HG02885 (cell line): ENCODE results near the gene VPS37C.
"Not testable (repeated sequence)": the region's sequence is repeated elsewhere in the genome, so short reads cannot be mapped to it uniquely, and the experiment has no call there.

ENCODE experiments used
- ATAC-seq: cut with Tn5 transposase; IDR thresholded peaks from one replicate; pipeline ENCODE4 v1.9.1; 2021; ENCODE audit warnings: mild to moderate bottlenecking; ENCODE audit not compliant: unreplicated experiment, poor library complexity

Gene VPS37C

GRCh38 chr11:61161190-61162091, at the start of gene VPS37C:
VPS37C (minus strand) TSS chr11:61161426; CDS start chr11:61138829, 22,597 bp downstream.
- peak; percentile 74 for ATAC-seq

GRCh38 chr11:61210629-61211028, 49.4 kb upstream of the VPS37C start:
- not testable (repeated sequence) for ATAC-seq

GRCh38 chr11:61207636-61208310, 46.5 kb upstream of the VPS37C start:
- ATAC-seq: not testable (repeated sequence)

- ATAC-seq: not testable (repeated sequence)
Measured at GRCh38 chr11:61204502-61205059, 43.4 kb upstream of the VPS37C start.

- not testable (repeated sequence) for ATAC-seq
Measured at GRCh38 chr11:61203873-61204272, 42.6 kb upstream of the VPS37C start.

- ATAC-seq: not testable (repeated sequence)
Measured at GRCh38 chr11:61202950-61203746, 41.9 kb upstream of the VPS37C start, which contains the start of gene PGA3. PGA3 (plus strand) TSS chr11:61203515; CDS start chr11:61203565, 50 bp downstream.

GRCh38 chr11:61201476-61201875, 40.2 kb upstream of the VPS37C start:
- no peak for ATAC-seq

GRCh38 chr11:61198948-61199523, 37.8 kb upstream of the VPS37C start:
- no peak for ATAC-seq

- no peak for ATAC-seq
Measured at GRCh38 chr11:61198361-61198760, 37.1 kb upstream of the VPS37C start.

GRCh38 chr11:61195719-61196118, 34.5 kb upstream of the VPS37C start:
- ATAC-seq: no peak

GRCh38 chr11:61194981-61195695, 33.9 kb upstream of the VPS37C start:
- ATAC-seq: no peak

- no peak for ATAC-seq
Measured at GRCh38 chr11:61194169-61194671, 33.0 kb upstream of the VPS37C start.

- ATAC-seq: no peak
Measured at GRCh38 chr11:61193596-61193995, 32.4 kb upstream of the VPS37C start.

GRCh38 chr11:61189933-61190332, 28.7 kb upstream of the VPS37C start:
- no peak for ATAC-seq

GRCh38 chr11:61187505-61188130, 26.4 kb upstream of the VPS37C start:
- ATAC-seq: no peak

GRCh38 chr11:61186504-61186903, 25.3 kb upstream of the VPS37C start:
- ATAC-seq: no peak

GRCh38 chr11:61183645-61184044, 22.4 kb upstream of the VPS37C start:
- ATAC-seq: no peak

GRCh38 chr11:61181489-61181888, 20.3 kb upstream of the VPS37C start:
- no peak for ATAC-seq

GRCh38 chr11:61180205-61180604, 19.0 kb upstream of the VPS37C start:
- not testable (repeated sequence) for ATAC-seq
